Metanephros (tissue), 2 donors: ENCODE data around the gene HLA-DRB1. TPM values are rescaled to one million over a fixed set of nuclear protein-coding genes. Genes with fewer than 3 reads are reported as not detected.

Experiments used
- small RNA-seq: library from RNA; depleted of rRNA; stranded (forward); fragments of <200 nt; gene quantifications from one replicate; pipeline ENCODE3, GENCODE V24; 2014; ENCODE audit warnings: low replicate concordance
- total RNA-seq: library from RNA; depleted of rRNA; stranded (reverse); fragments of >200 nt; gene quantifications from one replicate; pipeline ENCODE4 v1.2.3, GENCODE V29; 2014

Gene HLA-DRB1
- 31.2 TPM for total RNA-seq

DNA sequence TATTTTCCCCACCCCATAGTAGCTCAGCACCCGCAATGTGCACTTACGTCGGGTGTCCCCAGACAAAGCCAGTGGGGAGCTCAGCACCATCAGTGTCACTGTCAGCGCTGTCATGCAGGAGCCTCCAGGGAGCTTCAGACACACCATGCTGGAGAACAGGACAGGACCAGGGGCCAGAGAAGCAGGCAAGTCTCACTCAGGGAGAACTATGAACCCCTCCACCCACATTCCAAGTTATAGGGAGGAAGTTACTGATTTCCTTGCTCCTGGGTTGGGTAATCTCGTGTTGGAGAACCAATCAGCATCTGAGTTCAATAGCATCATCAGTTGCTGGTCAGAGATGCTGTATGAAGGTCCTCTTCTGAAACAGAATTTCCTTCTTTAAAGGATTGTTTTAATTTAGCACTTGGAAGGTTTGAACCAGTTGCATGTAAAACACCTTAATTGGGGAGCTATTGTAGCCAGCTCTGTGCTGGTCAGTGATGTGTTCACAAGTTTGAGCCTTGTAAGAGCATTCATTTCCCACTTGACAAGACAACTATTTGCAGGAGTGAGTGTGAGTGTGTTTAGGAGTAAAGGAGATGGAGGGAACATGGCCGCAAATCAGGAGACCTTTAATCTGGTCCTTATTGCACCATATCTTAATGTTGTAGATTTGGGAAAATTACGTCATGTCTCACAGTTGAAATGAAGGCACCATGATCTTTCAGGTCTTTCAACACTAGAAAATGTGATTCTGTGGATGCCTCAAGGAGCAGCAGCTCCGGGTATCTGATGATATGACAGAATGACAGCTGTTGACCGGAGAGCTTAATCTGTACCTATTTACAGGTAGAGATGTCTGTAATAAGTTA, at the start of gene HLA-DRB1:
HLA-DRB1 (minus strand) TSS at position 253 of the 854 bp plus-strand sequence; CDS start at position 147, 106 bp downstream.

DNA sequence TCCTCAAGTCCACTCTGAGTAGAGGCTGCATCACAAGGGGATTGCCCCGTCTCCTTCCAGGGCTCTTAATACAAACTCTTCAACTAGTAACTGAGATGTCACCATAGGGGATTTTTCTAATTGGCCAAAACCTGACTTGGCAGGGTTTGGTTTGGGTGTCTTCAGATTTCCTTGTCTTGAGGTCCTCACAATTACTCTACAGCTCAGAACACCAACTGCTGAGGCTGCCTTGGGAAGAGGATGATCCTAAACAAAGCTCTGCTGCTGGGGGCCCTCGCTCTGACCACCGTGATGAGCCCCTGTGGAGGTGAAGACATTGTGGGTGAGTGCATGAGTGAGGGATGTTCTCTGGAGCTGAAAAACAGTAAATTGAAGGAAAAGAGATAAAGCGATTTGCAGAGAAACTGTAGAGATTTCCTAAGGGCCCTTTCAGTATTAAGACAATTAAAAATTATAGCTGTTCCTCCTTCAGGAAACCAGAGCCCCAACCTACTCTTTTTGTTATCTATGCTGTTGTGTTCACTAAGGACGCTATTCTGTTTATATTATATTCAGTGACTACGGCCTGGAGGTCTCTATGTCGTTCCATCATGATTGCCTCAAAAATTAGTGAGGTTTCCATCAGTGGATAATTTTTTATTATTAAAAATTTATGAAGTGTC, 47.7 kb upstream of the HLA-DRB1 start, which contains the start of gene HLA-DQA1:
HLA-DQA1 (plus strand) TSS at position 188 of the 662 bp plus-strand sequence; CDS start at position 241, 53 bp downstream.

DNA sequence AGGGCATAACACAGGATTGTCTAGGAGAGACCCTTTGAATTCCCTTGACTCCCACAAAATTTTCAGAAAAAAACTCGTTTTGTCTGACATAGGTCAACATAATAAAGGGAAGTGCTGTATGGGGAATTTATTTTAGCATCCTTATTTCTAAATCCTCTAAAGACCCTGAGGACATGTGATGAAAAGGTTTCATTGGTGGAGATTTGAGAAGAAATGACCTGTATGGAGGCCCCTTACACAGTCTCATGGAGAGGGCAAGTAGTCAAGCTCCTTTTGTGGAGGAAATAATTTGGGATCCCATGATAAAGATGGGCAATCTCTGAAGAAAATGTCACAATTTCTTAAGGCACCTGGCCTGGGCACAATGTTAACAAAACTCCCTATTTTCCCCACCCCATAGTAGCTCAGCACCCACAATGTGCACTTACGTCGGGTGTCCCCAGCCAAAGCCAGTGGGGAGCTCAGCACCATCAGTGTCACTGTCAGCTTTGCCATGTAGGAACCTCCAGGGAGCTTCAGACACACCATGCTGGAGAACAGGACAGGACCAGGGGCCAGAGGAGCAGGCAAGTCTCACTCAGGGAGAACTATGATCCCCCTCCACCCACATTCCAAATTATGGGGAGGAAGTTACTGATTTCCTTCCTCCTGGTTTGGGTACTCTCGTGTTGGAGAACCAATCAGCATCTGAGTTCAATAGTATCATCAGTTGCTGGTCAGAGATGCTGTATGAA, 59.8 kb downstream of the HLA-DRB1 start, which contains the start of gene HLA-DRB5:
HLA-DRB5 (minus strand) TSS at position 591 of the 734 bp plus-strand sequence; CDS start at position 528, 63 bp downstream.

Small RNA genes lying within 50 kb of the gene (small RNA-seq; reads per million reads assigned to genes)
- not detected for gene RNU1-61P

Other genes with a start within 250 kb of the HLA-DRB1 start
- gene TSBP1, start 217.9 kb downstream of the HLA-DRB1 start, total RNA-seq, result not detected
- not detected for gene BTNL2, start 182.7 kb downstream of the HLA-DRB1 start, total RNA-seq
- 136 TPM for gene HLA-DRA, start 150.0 kb downstream of the HLA-DRB1 start, total RNA-seq
- gene HLA-DRB5, start 59.6 kb downstream of the HLA-DRB1 start, total RNA-seq, result 1.8 TPM
- gene HLA-DQA1, start 47.6 kb upstream of the HLA-DRB1 start, total RNA-seq, result 4.4 TPM
- 3.0 TPM for gene HLA-DQB1, start 76.8 kb upstream of the HLA-DRB1 start, total RNA-seq
- 1.3 TPM for gene HLA-DQA2, start 151.5 kb upstream of the HLA-DRB1 start, total RNA-seq
- not detected for gene HLA-DQB2, start 173.7 kb upstream of the HLA-DRB1 start, total RNA-seq
- 0.88 TPM for gene HLA-DOB, start 227.2 kb upstream of the HLA-DRB1 start, total RNA-seq
- 36.3 TPM for gene TAP2, start 248.9 kb upstream of the HLA-DRB1 start, total RNA-seq